Measurements from ENCODE around the gene MAGEA8. TPM values are rescaled to one million over a fixed set of nuclear protein-coding genes. Genes with fewer than 3 reads are reported as not detected.

The MAGEA8 gene
- total and polyA plus RNA-seq, 9 of the 15 experiments (the other 6 are each of a cell fraction or from before 2014, with no cell fraction given) = 0.49 to 4.6 (median 1.9) TPM

GRCh38 chrX:149871940-149872339 is 9.0 kb upstream of the MAGEA8 start:
- no peak overlapping the region for H3K9ac ChIP-seq (ENCODE audit: insufficient read depth in 1 of 2, low read depth in 2 of 2, low read length in 2 of 2)
- no peaks in the 10 kb centered on the region for H3K79me2 ChIP-seq (ENCODE audit: control insufficient read depth, insufficient read depth, low read length)
- 0 out of 2 replicates have a peak overlapping the region, but pooled peaks have one; percentile 51 for H2AFZ ChIP-seq (ENCODE audit: low read depth, low read length)
- ChIA-PET POLR2A (no interaction called here), CTCF (ENCODE audit: low intra/inter-chr PET ratio) (no interaction called here)
- no peak overlapping the region for H3K4me2 ChIP-seq (ENCODE audit: insufficient read depth, low read length)
- no TSS peak for BruUV-seq (replicated peaks)
- H3K27ac ChIP-seq (ENCODE audit: extremely low read depth, low read depth, low read length) = no peak overlapping the region
- no peaks in the 10 kb centered on the region; the same call in 1 of the 2 replicates for H4K20me1 ChIP-seq (replicated peaks; ENCODE audit: control insufficient read depth, insufficient read depth, low read length)
- H3K4me3 ChIP-seq = no peak overlapping the region
- no peaks in the 10 kb centered on the region for H3K9me3 ChIP-seq (replicated peaks; ENCODE audit: control insufficient read depth, insufficient read depth, low read depth, low read length)
- H3K36me3 ChIP-seq (ENCODE audit: control insufficient read depth, insufficient read depth, low read length) = no peaks in the 10 kb centered on the region
- DNase-seq (ENCODE audit: extremely low read depth in 1 of 4, low spot score in 3 of 4) (peak; percentile 53 to 71 (median 62)), FAIRE-seq (peak; percentile 44), ATAC-seq (peak; percentile 100)
- 0% methylated on average over 2 of the region's 3 CpGs for WGBS (ENCODE audit: insufficient coverage, low coverage, missing lambda C conversion rate)
- no peaks in the 10 kb centered on the region for H3K9me1 ChIP-seq (ENCODE audit: control insufficient read depth, insufficient read depth, low read length)
- in situ Hi-C loops (cut with MboI) = no loop called here
- no peaks in the 10 kb centered on the region; a peak in 3 of 5 replicates for H3K4me1 ChIP-seq (replicated peaks in 1 of 2; ENCODE audit: control insufficient read depth in 2 of 2, insufficient read depth in 2 of 2, low read length in 2 of 2)
- intact Hi-C loops (cut with micrococcal nuclease) = loop anchor here (5.0 kb wide), 1 partner anchor 175 kb away; no protein-coding TSS in a partner anchor
- no peaks in the 10 kb centered on the region for H3K27me3 ChIP-seq (ENCODE audit: control insufficient read depth in 2 of 2, insufficient read depth in 2 of 2, low read length in 2 of 2)
- TF ChIP-seq PCBP2 (IDR thresholded peaks at IDR 0.05; ENCODE audit: low read depth, low read length, poor library complexity, severe bottlenecking) = no peak
- TF ChIP-seq TAF15 (IDR thresholded peaks at IDR 0.05; ENCODE audit: low read depth, low read length) = no peak
- peak; percentile 76 for TF ChIP-seq SMC3 (conservative IDR thresholded peaks at IDR 0.05; ENCODE audit: insufficient read depth, low read depth, low read length)
- peak; percentile 36; the same call in 1 of the 2 replicates for TF ChIP-seq JUND (IDR thresholded peaks at IDR 0.05; ENCODE audit: borderline replicate concordance, low read depth, low read length)
- 0 out of 3 replicates have a peak, but pooled peaks have one; percentile 17 for TF ChIP-seq JUND (tag; IDR thresholded peaks at IDR 0.05; ENCODE audit: borderline replicate concordance, low read depth, low read length)
- TF ChIP-seq RAD21 (CRISPR knock-in tag; conservative IDR thresholded peaks at IDR 0.05 in 1 of 2, IDR thresholded peaks at IDR 0.05 in 1 of 2) = peak; percentile 47 to 74
- no peak for TF ChIP-seq KDM1A (IDR thresholded peaks at IDR 0.05)
- no peak for TF ChIP-seq IRF1 (CRISPR knock-in tag; IDR thresholded peaks at IDR 0.05; ENCODE audit: borderline replicate concordance)
- TF ChIP-seq DNMT1 (IDR thresholded peaks at IDR 0.05) = no peak
- peak; percentile 13 for TF ChIP-seq CTCFL (IDR thresholded peaks at IDR 0.05; ENCODE audit: borderline replicate concordance, insufficient read depth, low read depth, low read length, poor library complexity, severe bottlenecking)
- TF ChIP-seq SAFB2 (IDR thresholded peaks at IDR 0.05; ENCODE audit: borderline replicate concordance, low read depth, low read length, severe bottlenecking) = no peak
- TF ChIP-seq MAZ (CRISPR knock-in tag; conservative IDR thresholded peaks at IDR 0.05 in 1 of 2, IDR thresholded peaks at IDR 0.05 in 1 of 2) = 0 out of 4 replicates have a peak, but pooled peaks of 1 of the 2 experiments have one; percentile 17
- no peak for TF ChIP-seq ZBTB49 (CRISPR knock-in tag; IDR thresholded peaks at IDR 0.05; ENCODE audit: borderline replicate concordance)
- peak; percentile 45; the same call in 1 of the 2 replicates for TF ChIP-seq TFAP4 (CRISPR knock-in tag; IDR thresholded peaks at IDR 0.05; ENCODE audit: borderline replicate concordance)
- TF ChIP-seq MEF2D (tag; conservative IDR thresholded peaks at IDR 0.05; ENCODE audit: low read depth) = no peak

Data from K562 (cell line).